GM12878 (cell line): Measurements from ENCODE around the gene CAPRIN2. TPM values are rescaled to one million over a fixed set of nuclear protein-coding genes. Genes with fewer than 3 reads are reported as not detected.

Experiments used
- CHD1 ChIP-seq: IDR thresholded peaks from 2 replicates; pipeline ENCODE4 v1.6.1; 2012; ENCODE audit warnings: low read depth, low read length, improper control_type of control experiment
- EED ChIP-seq: sonication (generic); IDR thresholded peaks from 2 replicates; pipeline ENCODE4 v1.6.1; 2016; ENCODE audit warnings: antibody characterized with exemption, low read depth
- EP300 ChIP-seq, 2 experiments: fragments of 150-350 bp in 1 of 2; IDR thresholded peaks; 2 replicates each; pipeline ENCODE4 v1.6.1; 2011 to 2012; ENCODE audit warnings: low read depth in 2 of 2, low read length in 2 of 2, borderline replicate concordance in 1 of 2, improper control_type of control experiment in 1 of 2, inconsistent platforms in 1 of 2; ENCODE audit not compliant: control insufficient read depth in 1 of 2
- ESRRA ChIP-seq: IDR thresholded peaks from 2 replicates; pipeline ENCODE4 v1.6.1; 2012; ENCODE audit warnings: mild to moderate bottlenecking, low read length, improper control_type of control experiment
- GABPA ChIP-seq: IDR thresholded peaks from 2 replicates; pipeline ENCODE4 v1.6.1; 2014; ENCODE audit warnings: antibody characterized with exemption, low read depth, mild to moderate bottlenecking, inconsistent platforms
- HCFC1 ChIP-seq: fragments of 150-350 bp; IDR thresholded peaks from 2 replicates; pipeline ENCODE4 v1.6.1; 2014; ENCODE audit warnings: low read length
- MEF2B ChIP-seq: fragments of 450-650 bp; IDR thresholded peaks from 2 replicates; pipeline ENCODE4 v1.6.1; 2018; ENCODE audit warnings: mild to moderate bottlenecking, moderate library complexity; ENCODE audit not compliant: partially characterized antibody, poor library complexity, severe bottlenecking
- MTA3 ChIP-seq: IDR thresholded peaks from 2 replicates; pipeline ENCODE4 v1.6.1; 2012; ENCODE audit warnings: low read length, inconsistent platforms, borderline replicate concordance
- NBN ChIP-seq: fragments of 450-650 bp; IDR thresholded peaks from 2 replicates; pipeline ENCODE4 v1.6.1; 2016
- PAX5 ChIP-seq: IDR thresholded peaks from 2 replicates; pipeline ENCODE4 v1.6.1; 2011; ENCODE audit warnings: low read depth, low read length, borderline replicate concordance
- POU2F2 ChIP-seq: IDR thresholded peaks from 3 replicates; pipeline ENCODE4 v1.6.1; 2011; ENCODE audit warnings: low read depth, mild to moderate bottlenecking, low read length, borderline replicate concordance
- RAD21 ChIP-seq: IDR thresholded peaks from 2 replicates; pipeline ENCODE4 v1.6.1; 2011; ENCODE audit warnings: mild to moderate bottlenecking, low read depth, low read length, moderate library complexity; ENCODE audit not compliant: insufficient read depth
- SIN3A ChIP-seq: IDR thresholded peaks from 2 replicates; pipeline ENCODE4 v1.6.1; 2012; ENCODE audit warnings: low read depth, low read length, improper control_type of control experiment
- SPI1 ChIP-seq: IDR thresholded peaks from 2 replicates; pipeline ENCODE4 v1.6.1; 2011; ENCODE audit warnings: low read depth, mild to moderate bottlenecking, low read length, moderate library complexity, borderline replicate concordance; ENCODE audit not compliant: insufficient read depth
- STAT1 ChIP-seq: fragments of 450-650 bp; conservative IDR thresholded peaks from 2 replicates; pipeline ENCODE4 v1.6.1; 2014; ENCODE audit warnings: antibody characterized with exemption, mild to moderate bottlenecking
- SUZ12 ChIP-seq: fragments of 200-600 bp; sonication (generic); IDR thresholded peaks from one replicate; pipeline ENCODE4 v1.6.1; 2018; ENCODE audit warnings: antibody characterized with exemption, mild to moderate bottlenecking; ENCODE audit not compliant: unreplicated experiment
- TAF1 ChIP-seq: IDR thresholded peaks from 2 replicates; pipeline ENCODE4 v1.6.1; 2011; ENCODE audit warnings: mild to moderate bottlenecking, low read depth, low read length, borderline replicate concordance
- TCF3 ChIP-seq: IDR thresholded peaks from 2 replicates; pipeline ENCODE4 v1.6.1; 2012; ENCODE audit warnings: low read depth, mild to moderate bottlenecking, low read length, borderline replicate concordance; ENCODE audit not compliant: insufficient read depth
- ZBED1 ChIP-seq: IDR thresholded peaks from 2 replicates; pipeline ENCODE4 v1.6.1; 2016; ENCODE audit warnings: borderline replicate concordance
- ZNF207 ChIP-seq: fragments of 450-650 bp; IDR thresholded peaks from 2 replicates; pipeline ENCODE4 v1.6.1; 2014; ENCODE audit warnings: antibody characterized with exemption, mild to moderate bottlenecking, borderline replicate concordance
- polyA plus RNA-seq, 11 experiments: library from polyadenylated mRNA; depleted of rRNA in 4 of 11; unstranded in 6 of 11; stranded (reverse) in 5 of 11; fragments of >200 nt; fragmentation: Nextera tagmentation in 4 of 11; fragmentation: Illumina TruSeq in 1 of 11; extraction: Ambion mirVana in 4 of 11; extraction: Trizol in 1 of 11; gene quantifications; 1 replicate in 1 of 11; 2 replicates in 10 of 11; pipeline versions ENCODE4 v1.2.1 to v1.2.3, GENCODE V29; 2011 to 2016; ENCODE audit warnings: inconsistent platforms in 2 of 11, missing spikeins in 2 of 11, low read depth in 1 of 11
- total RNA-seq, 4 experiments: library from RNA; depleted of rRNA in 3 of 4; stranded (reverse); fragments of >200 nt in 3 of 4; fragmentation: Illumina TruSeq in 1 of 4; extraction: Trizol in 1 of 4; gene quantifications; 2 replicates each; pipeline versions ENCODE4 v1.2.1 to v1.2.3, GENCODE V29; 2013 to 2021
- TF ChIP-seq, protein P1 (sequence below): fragments of 450-650 bp; conservative IDR thresholded peaks from 2 replicates; pipeline ENCODE4 v1.6.1; 2017; ENCODE audit warnings: mild to moderate bottlenecking, moderate library complexity
- TF ChIP-seq, protein P2 (sequence below): IDR thresholded peaks from 2 replicates; pipeline ENCODE4 v1.6.1; 2012; ENCODE audit warnings: low read depth, low read length, improper control_type of control experiment
- TF ChIP-seq, protein P3 (sequence below): IDR thresholded peaks from 2 replicates; pipeline ENCODE4 v1.6.1; 2011; ENCODE audit warnings: low read depth, low read length, improper control_type of control experiment, borderline replicate concordance
- TF ChIP-seq, protein P4 (sequence below): fragments of 450-650 bp; IDR thresholded peaks from 2 replicates; pipeline ENCODE4 v1.6.1; 2017; ENCODE audit warnings: mild to moderate bottlenecking, low read depth, inconsistent platforms; ENCODE audit not compliant: poor library complexity, severe bottlenecking

CAPRIN2 gene
- total and polyA plus RNA-seq, 10 of the 15 experiments (the other 5 are each of a cell fraction or from before 2014, with no cell fraction given): 1.2 to 13.6 (median 8.2) TPM

DNA sequence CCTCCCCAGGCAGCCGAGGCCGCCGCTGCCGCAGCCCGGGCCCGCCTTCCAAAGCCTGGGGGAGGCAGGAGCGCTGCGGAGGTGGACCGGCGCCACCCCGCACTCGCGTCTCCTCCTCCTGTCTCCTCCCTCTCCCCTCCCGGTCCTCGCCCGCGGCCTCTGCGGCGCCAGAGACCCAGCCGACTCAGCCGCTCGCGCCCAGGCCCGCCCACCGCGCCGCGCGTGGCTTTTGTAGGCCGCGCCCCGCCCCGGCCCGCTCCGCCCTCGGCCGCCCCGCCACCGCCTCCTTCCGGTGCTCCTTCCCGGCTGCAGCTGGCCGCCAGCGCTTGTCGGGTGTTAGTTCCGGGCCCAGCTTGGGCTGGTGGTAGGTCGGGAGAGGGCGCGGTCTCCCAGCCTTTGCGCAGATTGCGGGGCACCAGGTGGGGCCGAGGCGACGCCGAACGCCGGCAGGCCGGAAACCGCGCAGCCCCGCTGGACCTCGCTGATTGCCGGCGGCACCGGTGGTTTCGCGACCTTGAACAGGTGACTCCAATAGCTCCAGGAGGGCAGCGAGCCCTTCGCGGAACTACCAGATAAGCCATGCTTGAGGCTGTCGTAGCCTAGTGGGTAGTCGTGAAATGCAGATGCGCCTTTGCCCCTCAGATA, at the start of gene CAPRIN2 (continued):
- TF ChIP-seq, protein P1, sequence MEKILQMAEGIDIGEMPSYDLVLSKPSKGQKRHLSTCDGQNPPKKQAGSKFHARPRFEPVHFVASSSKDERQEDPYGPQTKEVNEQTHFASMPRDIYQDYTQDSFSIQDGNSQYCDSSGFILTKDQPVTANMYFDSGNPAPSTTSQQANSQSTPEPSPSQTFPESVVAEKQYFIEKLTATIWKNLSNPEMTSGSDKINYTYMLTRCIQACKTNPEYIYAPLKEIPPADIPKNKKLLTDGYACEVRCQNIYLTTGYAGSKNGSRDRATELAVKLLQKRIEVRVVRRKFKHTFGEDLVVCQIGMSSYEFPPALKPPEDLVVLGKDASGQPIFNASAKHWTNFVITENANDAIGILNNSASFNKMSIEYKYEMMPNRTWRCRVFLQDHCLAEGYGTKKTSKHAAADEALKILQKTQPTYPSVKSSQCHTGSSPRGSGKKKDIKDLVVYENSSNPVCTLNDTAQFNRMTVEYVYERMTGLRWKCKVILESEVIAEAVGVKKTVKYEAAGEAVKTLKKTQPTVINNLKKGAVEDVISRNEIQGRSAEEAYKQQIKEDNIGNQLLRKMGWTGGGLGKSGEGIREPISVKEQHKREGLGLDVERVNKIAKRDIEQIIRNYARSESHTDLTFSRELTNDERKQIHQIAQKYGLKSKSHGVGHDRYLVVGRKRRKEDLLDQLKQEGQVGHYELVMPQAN: peak; percentile 38; the same call in 1 of the 2 replicates
- TF ChIP-seq EP300 (IDR thresholded peaks at IDR 0.05; ENCODE audit: borderline replicate concordance in 1 of 2, control insufficient read depth in 1 of 2, low read depth in 2 of 2, low read length in 2 of 2) (no peak), TAF1 (0 out of 2 replicates have a peak, but pooled peaks have one; percentile 16), SPI1 (no peak), MEF2B (peak; percentile 8), RAD21 (peak; percentile 38; the same call in 1 of the 2 replicates), TCF3 (peak; percentile 82), POU2F2 (0 out of 3 replicates have a peak, but pooled peaks have one; percentile 34), CHD1 (no peak), ESRRA (0 out of 2 replicates have a peak, but pooled peaks have one; percentile 45), STAT1 (0 out of 2 replicates have a peak, but pooled peaks have one; percentile 39), EED (no peak), ZNF207 (0 out of 2 replicates have a peak, but pooled peaks have one; percentile 47), ZBED1 (no peak), SIN3A (0 out of 2 replicates have a peak, but pooled peaks have one; percentile 17), MTA3 (no peak), HCFC1 (peak; percentile 31; the same call in 1 of the 2 replicates), NBN (peak; percentile 74; the same call in 1 of the 2 replicates), GABPA (peak; percentile 64), PAX5 (no peak), SUZ12 (no peak)
- TF ChIP-seq, protein P2, sequence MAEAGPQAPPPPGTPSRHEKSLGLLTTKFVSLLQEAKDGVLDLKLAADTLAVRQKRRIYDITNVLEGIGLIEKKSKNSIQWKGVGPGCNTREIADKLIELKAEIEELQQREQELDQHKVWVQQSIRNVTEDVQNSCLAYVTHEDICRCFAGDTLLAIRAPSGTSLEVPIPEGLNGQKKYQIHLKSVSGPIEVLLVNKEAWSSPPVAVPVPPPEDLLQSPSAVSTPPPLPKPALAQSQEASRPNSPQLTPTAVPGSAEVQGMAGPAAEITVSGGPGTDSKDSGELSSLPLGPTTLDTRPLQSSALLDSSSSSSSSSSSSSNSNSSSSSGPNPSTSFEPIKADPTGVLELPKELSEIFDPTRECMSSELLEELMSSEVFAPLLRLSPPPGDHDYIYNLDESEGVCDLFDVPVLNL: no peak
- TF ChIP-seq, protein P3, sequence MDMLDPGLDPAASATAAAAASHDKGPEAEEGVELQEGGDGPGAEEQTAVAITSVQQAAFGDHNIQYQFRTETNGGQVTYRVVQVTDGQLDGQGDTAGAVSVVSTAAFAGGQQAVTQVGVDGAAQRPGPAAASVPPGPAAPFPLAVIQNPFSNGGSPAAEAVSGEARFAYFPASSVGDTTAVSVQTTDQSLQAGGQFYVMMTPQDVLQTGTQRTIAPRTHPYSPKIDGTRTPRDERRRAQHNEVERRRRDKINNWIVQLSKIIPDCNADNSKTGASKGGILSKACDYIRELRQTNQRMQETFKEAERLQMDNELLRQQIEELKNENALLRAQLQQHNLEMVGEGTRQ: no peak
- TF ChIP-seq, protein P4, sequence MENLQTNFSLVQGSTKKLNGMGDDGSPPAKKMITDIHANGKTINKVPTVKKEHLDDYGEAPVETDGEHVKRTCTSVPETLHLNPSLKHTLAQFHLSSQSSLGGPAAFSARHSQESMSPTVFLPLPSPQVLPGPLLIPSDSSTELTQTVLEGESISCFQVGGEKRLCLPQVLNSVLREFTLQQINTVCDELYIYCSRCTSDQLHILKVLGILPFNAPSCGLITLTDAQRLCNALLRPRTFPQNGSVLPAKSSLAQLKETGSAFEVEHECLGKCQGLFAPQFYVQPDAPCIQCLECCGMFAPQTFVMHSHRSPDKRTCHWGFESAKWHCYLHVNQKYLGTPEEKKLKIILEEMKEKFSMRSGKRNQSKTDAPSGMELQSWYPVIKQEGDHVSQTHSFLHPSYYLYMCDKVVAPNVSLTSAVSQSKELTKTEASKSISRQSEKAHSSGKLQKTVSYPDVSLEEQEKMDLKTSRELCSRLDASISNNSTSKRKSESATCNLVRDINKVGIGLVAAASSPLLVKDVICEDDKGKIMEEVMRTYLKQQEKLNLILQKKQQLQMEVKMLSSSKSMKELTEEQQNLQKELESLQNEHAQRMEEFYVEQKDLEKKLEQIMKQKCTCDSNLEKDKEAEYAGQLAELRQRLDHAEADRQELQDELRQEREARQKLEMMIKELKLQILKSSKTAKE: no peak
